ENCODE data around the gene TDRD15. TPM values are rescaled to one million over a fixed set of nuclear protein-coding genes. Genes with fewer than 3 reads are reported as not detected.
"Not testable (repeated sequence)": the region's sequence is repeated elsewhere in the genome, so short reads cannot be mapped to it uniquely, and the experiment has no call there.

The TDRD15 gene
- total RNA-seq, 2 donors from 2014 or later = 1.9 TPM; not detected in 1

DNA sequence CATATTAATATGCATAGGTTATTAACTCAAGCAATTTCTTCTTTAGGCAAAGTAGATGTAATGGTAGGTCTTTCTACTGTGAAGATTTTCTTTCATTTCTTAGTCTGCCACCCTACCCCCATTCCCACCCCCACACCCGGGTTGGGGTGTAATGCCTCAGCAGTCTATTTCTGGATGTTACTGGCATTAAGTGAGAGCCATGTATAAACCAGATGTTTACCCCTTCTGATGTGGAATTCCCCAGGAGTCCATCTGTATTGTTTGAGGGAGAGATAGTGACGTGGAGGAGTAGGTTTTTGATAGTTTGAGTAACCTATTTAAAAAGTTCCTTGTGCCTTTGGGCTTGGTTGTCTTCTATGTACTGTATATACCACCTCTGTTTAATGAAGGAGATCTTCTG lies 11.8 kb downstream of the TDRD15 start:
- Histone ChIP-seq H3K36me3 (no peaks in the 10 kb centered on the region), H3K27me3 (replicated peaks; ENCODE audit: insufficient read depth) (no peaks in the 10 kb centered on the region), H3K27ac (no peak overlapping the region), H3K9me3 (no peaks in the 10 kb centered on the region), H3K4me1 (replicated peaks) (no peaks in the 10 kb centered on the region), H3K4me3 (no peak overlapping the region)
- intact Hi-C loops (cut with DNase I) = no loop called here
- no peak for DNase-seq (ENCODE audit: low spot score)
- WGBS = 87% methylated on average over 2 of the region's 2 CpGs
- TF ChIP-seq, protein P1, sequence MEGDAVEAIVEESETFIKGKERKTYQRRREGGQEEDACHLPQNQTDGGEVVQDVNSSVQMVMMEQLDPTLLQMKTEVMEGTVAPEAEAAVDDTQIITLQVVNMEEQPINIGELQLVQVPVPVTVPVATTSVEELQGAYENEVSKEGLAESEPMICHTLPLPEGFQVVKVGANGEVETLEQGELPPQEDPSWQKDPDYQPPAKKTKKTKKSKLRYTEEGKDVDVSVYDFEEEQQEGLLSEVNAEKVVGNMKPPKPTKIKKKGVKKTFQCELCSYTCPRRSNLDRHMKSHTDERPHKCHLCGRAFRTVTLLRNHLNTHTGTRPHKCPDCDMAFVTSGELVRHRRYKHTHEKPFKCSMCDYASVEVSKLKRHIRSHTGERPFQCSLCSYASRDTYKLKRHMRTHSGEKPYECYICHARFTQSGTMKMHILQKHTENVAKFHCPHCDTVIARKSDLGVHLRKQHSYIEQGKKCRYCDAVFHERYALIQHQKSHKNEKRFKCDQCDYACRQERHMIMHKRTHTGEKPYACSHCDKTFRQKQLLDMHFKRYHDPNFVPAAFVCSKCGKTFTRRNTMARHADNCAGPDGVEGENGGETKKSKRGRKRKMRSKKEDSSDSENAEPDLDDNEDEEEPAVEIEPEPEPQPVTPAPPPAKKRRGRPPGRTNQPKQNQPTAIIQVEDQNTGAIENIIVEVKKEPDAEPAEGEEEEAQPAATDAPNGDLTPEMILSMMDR (IDR thresholded peaks at IDR 0.05) = no peak
- no peak for TF ChIP-seq POLR2A (IDR thresholded peaks at IDR 0.05)
- no peak for TF ChIP-seq POLR2AphosphoS5 (IDR thresholded peaks at IDR 0.05)

DNA sequence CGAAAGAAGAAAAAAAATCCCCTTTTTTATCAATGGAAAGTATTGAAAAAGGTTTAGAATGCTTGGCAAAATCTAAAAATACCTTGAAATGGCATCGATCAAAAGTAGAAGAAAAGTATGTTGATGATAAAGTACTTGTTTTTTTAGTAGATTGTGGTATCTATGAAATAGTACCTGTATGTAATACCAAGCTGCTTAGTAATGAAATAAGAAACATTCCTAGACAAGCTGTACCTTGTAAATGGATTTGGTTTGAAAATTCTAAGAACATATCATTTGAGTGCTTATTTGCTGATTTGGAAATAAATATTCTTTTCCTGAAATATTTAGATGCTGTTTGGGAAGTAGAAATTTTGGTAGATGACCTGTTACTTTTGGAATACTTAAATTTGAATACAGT lies 18.4 kb downstream of the TDRD15 start:
- Histone ChIP-seq H3K27me3 (replicated peaks; ENCODE audit: insufficient read depth) (no peaks in the 10 kb centered on the region), H3K9me3 (no peaks in the 10 kb centered on the region), H3K4me3 (no peak overlapping the region), H3K4me1 (replicated peaks) (no peaks in the 10 kb centered on the region), H3K36me3 (no peaks in the 10 kb centered on the region), H3K27ac (no peak overlapping the region)
- intact Hi-C loops (cut with DNase I) = no loop called here
- no peak for DNase-seq (ENCODE audit: low spot score)
- TF ChIP-seq POLR2AphosphoS5 (IDR thresholded peaks at IDR 0.05) (no peak), POLR2A (IDR thresholded peaks at IDR 0.05) (no peak)
- TF ChIP-seq, protein P1 (IDR thresholded peaks at IDR 0.05) = no peak
- WGBS = 81% methylated on average over 2 of the region's 2 CpGs

DNA sequence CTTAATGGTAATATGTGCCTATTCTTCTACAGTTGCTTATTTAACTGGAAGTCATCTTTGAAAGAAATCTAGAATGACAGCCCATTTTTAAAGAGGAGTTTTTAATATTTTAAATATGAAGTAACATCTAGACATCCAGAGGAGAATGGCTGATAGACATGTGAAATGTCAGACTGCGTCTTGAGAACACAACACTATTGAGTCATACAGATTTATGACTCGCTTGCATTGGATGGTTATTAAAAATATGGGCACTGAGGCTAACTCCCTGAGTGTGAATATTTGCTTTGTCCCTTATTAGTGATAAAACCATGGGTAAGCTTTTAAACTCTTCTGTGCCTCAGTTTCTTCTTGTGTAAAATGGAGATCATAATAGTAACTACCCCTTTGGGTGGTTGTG lies 22.9 kb downstream of the TDRD15 start:
- Histone ChIP-seq H3K27me3 (replicated peaks; ENCODE audit: insufficient read depth) (no peaks in the 10 kb centered on the region), H3K4me1 (replicated peaks) (no peaks in the 10 kb centered on the region), H3K27ac (no peak overlapping the region), H3K36me3 (no peaks in the 10 kb centered on the region), H3K9me3 (no peaks in the 10 kb centered on the region), H3K4me3 (no peak overlapping the region)
- TF ChIP-seq POLR2A (IDR thresholded peaks at IDR 0.05) = no peak
- TF ChIP-seq POLR2AphosphoS5 (IDR thresholded peaks at IDR 0.05) = no peak
- TF ChIP-seq, protein P1 (IDR thresholded peaks at IDR 0.05) = no peak
- no peak for DNase-seq (ENCODE audit: low spot score)
- intact Hi-C loops (cut with DNase I) = no loop called here
- 91% methylated on average over 2 of the region's 2 CpGs for WGBS

DNA sequence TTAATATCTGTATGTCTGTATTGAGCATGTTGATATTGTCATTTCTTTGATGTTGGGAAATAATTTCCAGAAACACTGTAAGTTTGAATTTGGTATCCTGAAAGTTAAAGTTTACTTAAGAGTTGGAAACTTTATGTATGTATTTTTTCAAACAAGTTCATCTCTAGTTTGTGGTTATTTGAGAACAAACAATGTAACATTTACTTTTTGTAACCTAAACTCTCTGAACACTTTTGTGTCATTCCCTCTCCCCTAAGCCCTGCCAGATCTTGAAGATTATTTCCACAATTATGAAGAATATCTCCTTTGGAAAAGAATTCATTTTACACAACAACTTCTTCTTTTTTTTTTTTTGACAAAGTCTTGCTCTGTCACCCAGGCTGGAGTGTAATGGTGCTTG lies 24.9 kb downstream of the TDRD15 start:
- no peaks in the 10 kb centered on the region for H3K9me3 ChIP-seq
- TF ChIP-seq, protein P1 (IDR thresholded peaks at IDR 0.05) = no peak
- TF ChIP-seq POLR2A (IDR thresholded peaks at IDR 0.05) = no peak
- TF ChIP-seq POLR2AphosphoS5 (IDR thresholded peaks at IDR 0.05) = no peak
- DNase-seq (ENCODE audit: low spot score) = no peak
- no peaks in the 10 kb centered on the region for H3K27me3 ChIP-seq (replicated peaks; ENCODE audit: insufficient read depth)
- no peaks in the 10 kb centered on the region for H3K36me3 ChIP-seq
- H3K27ac ChIP-seq = no peak overlapping the region
- intact Hi-C loops (cut with DNase I) = no loop called here
- no peaks in the 10 kb centered on the region for H3K4me1 ChIP-seq (replicated peaks)
- no peak overlapping the region for H3K4me3 ChIP-seq

DNA sequence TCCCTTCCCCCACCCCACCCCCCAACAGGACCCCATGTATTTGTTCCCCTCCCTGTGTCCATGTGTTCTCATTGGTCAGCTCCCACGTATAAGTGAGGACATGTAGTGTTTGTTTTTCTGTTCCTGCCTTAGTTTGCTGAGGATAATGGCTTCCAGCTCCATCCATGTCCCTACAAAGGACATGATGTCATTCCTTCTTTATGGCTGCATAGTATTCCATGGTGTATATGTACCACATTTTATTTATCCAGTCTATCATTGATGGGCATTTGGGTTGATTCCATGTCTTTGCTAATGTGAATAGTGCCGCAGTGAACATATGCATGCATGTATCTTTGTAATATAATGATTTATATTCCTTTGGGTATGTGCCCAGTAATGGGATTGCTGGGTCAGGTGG lies 27.5 kb downstream of the TDRD15 start:
- DNase-seq (ENCODE audit: low spot score); H3K27me3 ChIP-seq (replicated peaks; ENCODE audit: insufficient read depth); H3K36me3 ChIP-seq; intact Hi-C loops (cut with DNase I); H3K4me3 ChIP-seq; H3K9me3 ChIP-seq; H3K4me1 ChIP-seq (replicated peaks); H3K27ac ChIP-seq: not testable (repeated sequence)
- 77% methylated on average over 2 of the region's 2 CpGs for WGBS
